SHP77 treated with DMSO at 0.1 percent for 48 hours (cell line): Measurements from ENCODE around the gene OR52J3.

ENCODE experiments used
- DNase-seq: peaks from one replicate; lab custom pipeline; 2025; lab: John Stamatoyannopoulos, UW

The OR52J3 gene

GRCh38 chr11:5096011-5096410 is 49.7 kb downstream of the OR52J3 start:
- no peak for DNase-seq
